NT2/D1 (cell line): Measurements from ENCODE around the gene CACHD1.

Experiments
- SUZ12 ChIP-seq: IDR thresholded peaks from 2 replicates; pipeline ENCODE4 v1.6.1; 2011; ENCODE audit not compliant: insufficient read length, insufficient read depth; ENCODE audit errors: extremely low read depth
- YY1 ChIP-seq: IDR thresholded peaks from 2 replicates; pipeline ENCODE4 v1.6.1; 2011; ENCODE audit not compliant: insufficient read length, insufficient read depth
- ZNF274 ChIP-seq: IDR thresholded peaks from 2 replicates; pipeline ENCODE4 v1.6.1; 2011; ENCODE audit warnings: mild to moderate bottlenecking, low read depth, low read length

GRCh38 chr1:64426681-64427080 lies 43.2 kb upstream of the CACHD1 start:
- TF ChIP-seq ZNF274 (no peak), YY1 (no peak), SUZ12 (no peak)
